HepG2 (cell line): Measurements from ENCODE around the gene STK10. TPM values are rescaled to one million over a fixed set of nuclear protein-coding genes. Genes with fewer than 3 reads are reported as not detected.
A peak's percentile ranks its signal among the peaks of the same experiment; 100 is the strongest.

Source experiments
- GLI4 ChIP-seq: sonication (generic); formaldehyde crosslinking; IDR thresholded peaks from 2 replicates; pipeline ENCODE4 v1.5.1; 2020; ENCODE audit warnings: missing genetic modification reagents, mild to moderate bottlenecking, moderate library complexity, borderline replicate concordance
- LCORL ChIP-seq, 2 experiments: fragments of 450-650 bp in 1 of 2; sonication (generic) in 1 of 2; formaldehyde crosslinking in 1 of 2; IDR thresholded peaks; 2 replicates each; pipeline versions ENCODE4 v1.5.0 to v1.6.1; 2017 to 2020; ENCODE audit warnings: antibody characterized with exemption in 1 of 2, missing genetic modification reagents in 1 of 2
- RFXANK ChIP-seq: IDR thresholded peaks from 2 replicates; pipeline ENCODE4 v1.6.1; 2016
- RXRB ChIP-seq: IDR thresholded peaks from 2 replicates; pipeline ENCODE4 v1.6.1; 2016; ENCODE audit warnings: borderline replicate concordance, missing genetic modification reagents, missing compliant biosample characterization
- SKI ChIP-seq: fragments of 450-650 bp; IDR thresholded peaks from one replicate; pipeline ENCODE4 v1.6.1; 2018; ENCODE audit warnings: mild to moderate bottlenecking; ENCODE audit not compliant: partially characterized antibody
- SMAD1 ChIP-seq: sonication (generic); formaldehyde crosslinking; IDR thresholded peaks from 2 replicates; pipeline ENCODE4 v1.4.0; 2020; ENCODE audit warnings: missing genetic modification reagents, low read depth, mild to moderate bottlenecking, borderline replicate concordance
- SOX5 ChIP-seq: IDR thresholded peaks from 2 replicates; pipeline ENCODE4 v1.6.1; 2016; ENCODE audit warnings: borderline replicate concordance
- SP1 ChIP-seq, 2 experiments: fragments of 450-650 bp in 1 of 2; sonication (generic) in 1 of 2; formaldehyde crosslinking in 1 of 2; IDR thresholded peaks; 2 replicates each; pipeline versions ENCODE4 v1.4.0 to v1.6.1; 2016 to 2020; ENCODE audit warnings: missing genetic modification reagents in 1 of 2
- ZFX ChIP-seq: sonication (generic); formaldehyde crosslinking; IDR thresholded peaks from 2 replicates; pipeline ENCODE4 v1.4.0; 2020; ENCODE audit warnings: mild to moderate bottlenecking, low read depth, missing genetic modification reagents, moderate library complexity
- ZNF263 ChIP-seq: sonication (generic); formaldehyde crosslinking; IDR thresholded peaks from 2 replicates; pipeline ENCODE4 v1.4.0; 2020; ENCODE audit warnings: missing genetic modification reagents
- ZNF331 ChIP-seq: sonication (generic); formaldehyde crosslinking; IDR thresholded peaks from 2 replicates; pipeline ENCODE4 v1.4.0; 2020; ENCODE audit warnings: missing genetic modification reagents
- ZNF333 ChIP-seq: sonication (generic); formaldehyde crosslinking; IDR thresholded peaks from 2 replicates; pipeline ENCODE4 v1.4.0; 2020; ENCODE audit warnings: mild to moderate bottlenecking, missing genetic modification reagents, borderline replicate concordance
- ZNF354B ChIP-seq: sonication (generic); formaldehyde crosslinking; IDR thresholded peaks from 2 replicates; pipeline ENCODE4 v1.8.0; 2022; ENCODE audit warnings: mild to moderate bottlenecking, missing genetic modification reagents
- ZNF407 ChIP-seq: sonication (generic); formaldehyde crosslinking; IDR thresholded peaks from one replicate; pipeline ENCODE4 v1.5.1; 2020; ENCODE audit warnings: mild to moderate bottlenecking, missing genetic modification reagents; ENCODE audit errors: not compliant biosample characterization
- polyA plus RNA-seq, 8 experiments: library from polyadenylated mRNA; depleted of rRNA in 3 of 8; stranded (reverse) in 7 of 8; unstranded in 1 of 8; fragments of >200 nt; fragmentation: Illumina TruSeq in 4 of 8; extraction: Trizol in 4 of 8; gene quantifications; 2 replicates each; pipeline versions ENCODE4 v1.2.1 to v1.2.3, GENCODE V29; 2011 to 2016; ENCODE audit warnings: low read depth in 4 of 8, missing spikeins in 1 of 8, mixed read lengths in 1 of 8; ENCODE audit not compliant: insufficient read depth in 1 of 8
- total RNA-seq, 5 experiments: library from RNA; depleted of rRNA; stranded (reverse); fragments of >200 nt; fragmentation: Illumina TruSeq; extraction: Trizol; gene quantifications; 2 replicates each; pipeline ENCODE4 v1.2.3, GENCODE V29; 2016; ENCODE audit warnings: low read depth in 1 of 5
- TF ChIP-seq, protein P1 (sequence below): sonication (generic); formaldehyde crosslinking; conservative IDR thresholded peaks from 2 replicates; pipeline ENCODE4 v1.5.0; 2020; ENCODE audit warnings: missing genetic modification reagents
- TF ChIP-seq, protein P2 (sequence below): IDR thresholded peaks from 2 replicates; pipeline ENCODE4 v1.6.1; 2016; ENCODE audit warnings: low read depth, borderline replicate concordance
- TF ChIP-seq, protein P3 (sequence below): IDR thresholded peaks from 2 replicates; pipeline ENCODE4 v1.6.1; 2018; ENCODE audit warnings: missing genetic modification reagents, mild to moderate bottlenecking, missing compliant biosample characterization

Gene STK10
- total and polyA plus RNA-seq, 2 of the 13 experiments (the other 11 are each of a cell fraction or from before 2014, with no cell fraction given): 7.0 to 7.2 TPM

- no peak for TF ChIP-seq RFXANK (CRISPR knock-in tag)
- TF ChIP-seq SOX5 (CRISPR knock-in tag): no peak
- TF ChIP-seq RXRB (CRISPR knock-in tag): peak; percentile 56
- peak; percentile 26 for TF ChIP-seq SKI
- peak; percentile 100 for TF ChIP-seq ZNF263 (CRISPR knock-in tag)
- TF ChIP-seq ZNF331: 0 out of 2 replicates have a peak, but pooled peaks have one; percentile 1
- peak; percentile 81; the same call in 1 of the 2 replicates for TF ChIP-seq SMAD1 (CRISPR knock-in tag)
- TF ChIP-seq LCORL (IDR thresholded peaks at IDR 0.05): no peak
- TF ChIP-seq LCORL (CRISPR knock-in tag; IDR thresholded peaks at IDR 0.05): no peak
- no peak for TF ChIP-seq SP1 (IDR thresholded peaks at IDR 0.05)
- 0 out of 2 replicates have a peak, but pooled peaks have one; percentile 21 for TF ChIP-seq SP1 (CRISPR knock-in tag; IDR thresholded peaks at IDR 0.05)
- peak; percentile 90 for TF ChIP-seq ZFX
- TF ChIP-seq, protein P1, sequence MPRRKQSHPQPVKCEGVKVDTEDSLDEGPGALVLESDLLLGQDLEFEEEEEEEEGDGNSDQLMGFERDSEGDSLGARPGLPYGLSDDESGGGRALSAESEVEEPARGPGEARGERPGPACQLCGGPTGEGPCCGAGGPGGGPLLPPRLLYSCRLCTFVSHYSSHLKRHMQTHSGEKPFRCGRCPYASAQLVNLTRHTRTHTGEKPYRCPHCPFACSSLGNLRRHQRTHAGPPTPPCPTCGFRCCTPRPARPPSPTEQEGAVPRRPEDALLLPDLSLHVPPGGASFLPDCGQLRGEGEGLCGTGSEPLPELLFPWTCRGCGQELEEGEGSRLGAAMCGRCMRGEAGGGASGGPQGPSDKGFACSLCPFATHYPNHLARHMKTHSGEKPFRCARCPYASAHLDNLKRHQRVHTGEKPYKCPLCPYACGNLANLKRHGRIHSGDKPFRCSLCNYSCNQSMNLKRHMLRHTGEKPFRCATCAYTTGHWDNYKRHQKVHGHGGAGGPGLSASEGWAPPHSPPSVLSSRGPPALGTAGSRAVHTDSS: 0 out of 2 replicates have a peak, but pooled peaks have one; percentile 39
- TF ChIP-seq ZNF354B (CRISPR knock-in tag): no peak
- no peak for TF ChIP-seq ZNF407 (CRISPR knock-in tag)
- TF ChIP-seq GLI4: no peak
- TF ChIP-seq, protein P2, sequence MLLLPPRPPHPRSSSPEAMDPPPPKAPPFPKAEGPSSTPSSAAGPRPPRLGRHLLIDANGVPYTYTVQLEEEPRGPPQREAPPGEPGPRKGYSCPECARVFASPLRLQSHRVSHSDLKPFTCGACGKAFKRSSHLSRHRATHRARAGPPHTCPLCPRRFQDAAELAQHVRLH: peak; percentile 24; the same call in 1 of the 2 replicates
- TF ChIP-seq, protein P3, sequence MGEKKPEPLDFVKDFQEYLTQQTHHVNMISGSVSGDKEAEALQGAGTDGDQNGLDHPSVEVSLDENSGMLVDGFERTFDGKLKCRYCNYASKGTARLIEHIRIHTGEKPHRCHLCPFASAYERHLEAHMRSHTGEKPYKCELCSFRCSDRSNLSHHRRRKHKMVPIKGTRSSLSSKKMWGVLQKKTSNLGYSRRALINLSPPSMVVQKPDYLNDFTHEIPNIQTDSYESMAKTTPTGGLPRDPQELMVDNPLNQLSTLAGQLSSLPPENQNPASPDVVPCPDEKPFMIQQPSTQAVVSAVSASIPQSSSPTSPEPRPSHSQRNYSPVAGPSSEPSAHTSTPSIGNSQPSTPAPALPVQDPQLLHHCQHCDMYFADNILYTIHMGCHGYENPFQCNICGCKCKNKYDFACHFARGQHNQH (CRISPR knock-in tag): peak; percentile 64
- TF ChIP-seq ZNF333: 0 out of 2 replicates have a peak, but pooled peaks have one; percentile 8
Observed at GRCh38 chr5:172006321-172007174, 181.5 kb downstream of the STK10 start, which contains the start of gene FBXW11 (continued).
